ENCODE measurements around the gene ADRA2C. TPM values are rescaled to one million over a fixed set of nuclear protein-coding genes. Genes with fewer than 3 reads are reported as not detected.
A peak's percentile ranks its signal among the peaks of the same experiment; 100 is the strongest.

Gene ADRA2C
- total RNA-seq, 4 donors from 2014 or later, result 0.96 to 1.6 (median 1.1) TPM; not detected in 1

DNA sequence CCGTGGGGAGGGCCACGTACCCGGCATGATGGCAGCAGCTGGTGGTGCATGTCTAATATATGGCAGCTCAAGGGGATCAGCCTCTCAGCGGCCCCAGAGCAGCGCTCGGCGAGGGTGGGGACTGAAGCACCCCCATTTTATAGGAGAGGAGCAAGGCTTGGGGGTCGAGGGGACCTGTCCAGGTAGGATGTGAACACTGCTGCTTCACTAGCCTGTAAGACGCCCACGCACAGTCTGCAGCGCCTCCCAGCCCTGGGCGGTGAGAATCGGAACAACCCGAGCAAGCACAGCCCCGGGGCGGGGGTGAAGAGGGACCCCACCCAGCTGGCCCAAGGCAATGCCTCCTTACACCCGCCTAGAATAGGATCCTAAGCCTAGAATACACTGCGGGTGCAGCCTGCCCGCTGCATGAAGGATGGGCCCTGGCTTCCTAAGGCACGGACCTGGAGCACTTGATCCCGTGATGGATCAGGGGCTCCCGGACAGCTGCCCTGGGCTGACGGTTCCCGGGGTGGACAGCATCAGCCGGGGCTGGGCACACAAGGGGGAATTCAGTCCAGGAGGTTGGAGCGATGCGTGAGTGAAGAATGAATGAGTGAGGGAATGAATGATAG is 17.6 kb downstream of the ADRA2C start:
- Histone ChIP-seq H3K4me3 (no peak overlapping the region), H3K27ac (no peak overlapping the region)

DNA sequence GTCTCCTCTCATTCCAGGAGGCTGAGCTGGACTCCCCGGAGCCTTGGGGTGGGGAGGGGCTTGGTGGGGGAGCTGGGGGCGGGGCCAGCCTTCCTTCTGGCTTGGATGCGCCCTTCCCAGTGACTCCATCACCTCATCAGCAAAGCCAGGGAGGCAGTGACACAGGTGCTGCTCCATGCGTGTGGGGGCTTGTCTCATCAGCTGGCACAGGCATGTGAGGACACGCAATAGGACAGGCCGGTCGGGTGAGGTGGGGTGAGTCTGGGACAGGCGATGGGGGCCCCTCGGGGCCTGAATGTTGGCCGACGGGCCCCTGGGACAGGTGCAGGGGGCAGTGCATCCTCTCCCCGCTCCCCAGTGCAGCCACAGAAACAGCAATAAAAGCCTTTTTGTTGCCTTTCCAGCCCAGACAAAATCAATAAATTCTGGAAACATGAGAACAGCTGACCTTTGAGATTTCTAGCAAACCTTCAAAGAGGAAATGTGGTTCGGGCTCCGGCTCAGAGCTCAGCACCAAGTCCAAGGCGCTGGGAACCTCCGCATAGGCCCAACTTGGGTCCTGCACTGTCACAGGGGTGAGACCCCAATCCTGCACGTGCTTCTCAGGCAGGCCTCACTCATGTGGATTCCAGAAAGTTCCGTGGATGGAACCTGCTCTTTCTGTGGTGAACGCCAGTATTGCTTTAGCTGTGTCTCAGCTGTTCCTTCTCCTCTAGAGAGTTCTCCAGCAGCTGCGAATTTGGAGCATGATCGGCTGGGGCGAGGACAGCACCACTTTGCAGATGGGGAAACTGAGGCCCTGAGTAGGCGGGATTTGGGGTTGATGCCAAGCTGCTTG is 18.5 kb downstream of the ADRA2C start:
- H3K9me3 ChIP-seq, result no peaks in the 10 kb centered on the region
- DNase-seq, result no peak
- H3K4me1 ChIP-seq, result no peaks in the 10 kb centered on the region
- no peak overlapping the region for H3K4me3 ChIP-seq
- peaks cover 21% of the 10 kb centered on the region for H3K27me3 ChIP-seq
- no peaks in the 10 kb centered on the region for H3K36me3 ChIP-seq
- TF ChIP-seq POLR2AphosphoS5 (IDR thresholded peaks at IDR 0.05) (no peak), EP300 (IDR thresholded peaks at IDR 0.05; ENCODE audit: low read depth) (no peak), POLR2A (IDR thresholded peaks at IDR 0.05) (no peak)
- TF ChIP-seq, protein P1, sequence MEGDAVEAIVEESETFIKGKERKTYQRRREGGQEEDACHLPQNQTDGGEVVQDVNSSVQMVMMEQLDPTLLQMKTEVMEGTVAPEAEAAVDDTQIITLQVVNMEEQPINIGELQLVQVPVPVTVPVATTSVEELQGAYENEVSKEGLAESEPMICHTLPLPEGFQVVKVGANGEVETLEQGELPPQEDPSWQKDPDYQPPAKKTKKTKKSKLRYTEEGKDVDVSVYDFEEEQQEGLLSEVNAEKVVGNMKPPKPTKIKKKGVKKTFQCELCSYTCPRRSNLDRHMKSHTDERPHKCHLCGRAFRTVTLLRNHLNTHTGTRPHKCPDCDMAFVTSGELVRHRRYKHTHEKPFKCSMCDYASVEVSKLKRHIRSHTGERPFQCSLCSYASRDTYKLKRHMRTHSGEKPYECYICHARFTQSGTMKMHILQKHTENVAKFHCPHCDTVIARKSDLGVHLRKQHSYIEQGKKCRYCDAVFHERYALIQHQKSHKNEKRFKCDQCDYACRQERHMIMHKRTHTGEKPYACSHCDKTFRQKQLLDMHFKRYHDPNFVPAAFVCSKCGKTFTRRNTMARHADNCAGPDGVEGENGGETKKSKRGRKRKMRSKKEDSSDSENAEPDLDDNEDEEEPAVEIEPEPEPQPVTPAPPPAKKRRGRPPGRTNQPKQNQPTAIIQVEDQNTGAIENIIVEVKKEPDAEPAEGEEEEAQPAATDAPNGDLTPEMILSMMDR (IDR thresholded peaks at IDR 0.05), result no peak
- no peak overlapping the region for H3K27ac ChIP-seq
- intact Hi-C loops (cut with DNase I; ENCODE audit: low total_unique reads) (no loop called here), in situ Hi-C loops (cut with MboI; ENCODE audit: low pct_ligation_motif_present in 1 of 4, low pct_unique_long_range_greater_than_20kb in 1 of 4, low sequenced_read_pairs in 3 of 4) (no loop called here)
- 56 to 100% methylated on average over 1 to 23 of the region's 23 CpGs for WGBS, 2 donors (ENCODE audit: low coverage in 1 of 2)

More for the DNA sequence above, 17.6 kb downstream of the ADRA2C start:
- DNase-seq, result no peak
- TF ChIP-seq, protein P1 (IDR thresholded peaks at IDR 0.05), result peak in 2 of 5 experiments; percentile 12 to 19
- TF ChIP-seq POLR2AphosphoS5 (IDR thresholded peaks at IDR 0.05) (no peak), POLR2A (IDR thresholded peaks at IDR 0.05) (no peak), EP300 (IDR thresholded peaks at IDR 0.05; ENCODE audit: low read depth) (no peak)
- H3K27me3 ChIP-seq, result peaks cover 21% of the 10 kb centered on the region
- H3K36me3 ChIP-seq, result no peaks in the 10 kb centered on the region
- no peaks in the 10 kb centered on the region for H3K4me1 ChIP-seq
- intact Hi-C loops (cut with DNase I; ENCODE audit: low total_unique reads) (no loop called here), in situ Hi-C loops (cut with MboI; ENCODE audit: low pct_ligation_motif_present in 1 of 4, low pct_unique_long_range_greater_than_20kb in 1 of 4, low sequenced_read_pairs in 3 of 4) (no loop called here)
- WGBS, 2 donors (ENCODE audit: low coverage in 1 of 2), result 40 to 70% methylated on average over 2 to 27 of the region's 27 CpGs
- H3K9me3 ChIP-seq, result no peaks in the 10 kb centered on the region

DNA sequence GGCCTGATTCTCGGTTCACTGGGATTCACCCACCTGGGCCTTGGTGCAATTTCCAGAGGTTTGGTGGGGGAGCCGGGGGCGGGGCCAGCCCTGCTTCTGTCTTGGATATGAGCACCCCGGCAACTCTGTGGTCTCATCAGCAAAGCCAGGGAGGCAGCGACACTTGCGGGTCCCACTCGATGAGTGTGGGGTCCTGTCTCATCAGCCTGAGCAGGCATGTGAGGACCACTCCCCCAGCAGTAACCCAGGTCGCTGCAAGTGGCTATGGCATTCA is 19.0 kb downstream of the ADRA2C start:
- TF ChIP-seq POLR2A (IDR thresholded peaks at IDR 0.05), result no peak
- TF ChIP-seq EP300 (IDR thresholded peaks at IDR 0.05; ENCODE audit: low read depth), result no peak
- TF ChIP-seq, protein P1 (IDR thresholded peaks at IDR 0.05), result no peak
- TF ChIP-seq POLR2AphosphoS5 (IDR thresholded peaks at IDR 0.05), result no peak
- H3K27me3 ChIP-seq, result peaks cover 21% of the 10 kb centered on the region
- H3K9me3 ChIP-seq, result no peaks in the 10 kb centered on the region
- in situ Hi-C loops (cut with MboI; ENCODE audit: low pct_ligation_motif_present in 1 of 4, low pct_unique_long_range_greater_than_20kb in 1 of 4, low sequenced_read_pairs in 3 of 4), result no loop called here
- H3K36me3 ChIP-seq, result no peaks in the 10 kb centered on the region
- intact Hi-C loops (cut with DNase I; ENCODE audit: low total_unique reads), result no loop called here
- WGBS, 2 donors (ENCODE audit: low coverage in 1 of 2), result 60 to 85% methylated on average over 1 to 8 of the region's 8 CpGs
- no peak overlapping the region for H3K27ac ChIP-seq
- no peaks in the 10 kb centered on the region for H3K4me1 ChIP-seq
- DNase-seq, result no peak
- H3K4me3 ChIP-seq, result no peak overlapping the region

DNA sequence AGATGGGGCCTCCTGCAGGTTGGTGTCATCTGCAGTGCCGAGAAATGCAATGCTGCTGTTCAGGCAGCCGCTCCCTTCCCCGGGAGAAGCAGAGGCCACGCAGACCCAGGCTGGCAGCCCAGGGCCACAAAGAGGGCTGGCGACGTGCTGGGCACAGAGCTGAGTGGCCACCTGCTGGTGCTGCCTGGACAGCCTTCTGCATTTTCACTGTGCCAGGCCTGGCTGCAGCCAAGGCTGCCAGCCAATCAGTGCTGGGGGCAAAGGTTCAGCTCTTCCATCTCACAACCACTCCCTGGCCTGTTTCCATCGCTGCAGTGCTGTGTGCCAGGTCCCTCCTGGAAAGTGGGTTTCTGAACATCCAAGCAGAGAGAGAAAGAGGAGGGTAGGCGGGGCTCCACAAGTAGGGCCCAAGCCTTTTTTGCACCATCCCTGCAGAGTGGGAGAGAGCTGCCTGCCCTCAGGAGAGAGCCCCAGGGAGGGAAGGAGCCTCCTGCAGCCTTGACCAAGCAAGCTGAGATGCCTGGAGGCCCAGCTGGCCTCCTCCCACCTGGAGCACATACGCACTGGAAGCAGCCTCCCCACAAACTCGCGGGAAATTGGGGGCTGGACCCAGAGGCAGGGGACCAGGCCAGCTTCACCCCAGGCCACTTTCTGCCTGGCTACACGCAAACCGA is 20.1 kb downstream of the ADRA2C start:
- Histone ChIP-seq H3K27ac (no peak overlapping the region), H3K9me3 (no peaks in the 10 kb centered on the region), H3K4me3 (no peak overlapping the region), H3K27me3 (peaks cover 21% of the 10 kb centered on the region), H3K4me1 (no peaks in the 10 kb centered on the region), H3K36me3 (no peaks in the 10 kb centered on the region)
- WGBS, 2 donors (ENCODE audit: low coverage in 1 of 2), result 47 to 92% methylated on average over 2 to 13 of the region's 13 CpGs
- intact Hi-C loops (cut with DNase I; ENCODE audit: low total_unique reads) (no loop called here), in situ Hi-C loops (cut with MboI; ENCODE audit: low pct_ligation_motif_present in 1 of 4, low pct_unique_long_range_greater_than_20kb in 1 of 4, low sequenced_read_pairs in 3 of 4) (no loop called here)
- TF ChIP-seq, protein P1 (IDR thresholded peaks at IDR 0.05), result peak; percentile 6 to 53 (median 24)
- no peak for TF ChIP-seq EP300 (IDR thresholded peaks at IDR 0.05; ENCODE audit: low read depth)
- TF ChIP-seq POLR2AphosphoS5 (IDR thresholded peaks at IDR 0.05), result no peak
- TF ChIP-seq POLR2A (IDR thresholded peaks at IDR 0.05), result no peak
- DNase-seq, result peak; percentile 49
